GM23338 (cell line): ENCODE measurements around the gene PAQR5. TPM values are rescaled to one million over a fixed set of nuclear protein-coding genes. Genes with fewer than 3 reads are reported as not detected.

Experiments
- ATAC-seq: fragments of 200-7000 bp; cut with Tn5 transposase; 3 replicates; pipeline ENCODE4 v1.9.1; 2020
- DNase-seq: peaks from one replicate; pipeline ENCODE4 v3.0.0-alpha.2; 2015; ENCODE audit warnings: low spot score
- H2AFZ ChIP-seq: fragments of 200-600 bp; sonication (generic); 2 replicates; pipeline ENCODE4 v1.8.0; 2016; ENCODE audit warnings: antibody characterized with exemption, mild to moderate bottlenecking, moderate library complexity
- H3F3A ChIP-seq: fragments of 200-600 bp; sonication (generic); replicated peaks from 2 replicates; pipeline ENCODE4 v1.8.0; 2017; ENCODE audit warnings: antibody characterized with exemption, mixed run types, low read depth
- H3K27ac ChIP-seq: fragments of 200-600 bp; sonication (generic); 2 replicates; pipeline ENCODE4 v1.6.1; 2016; ENCODE audit warnings: low read depth
- H3K27me3 ChIP-seq: fragments of 200-600 bp; sonication (generic); 2 replicates; pipeline ENCODE4 v1.8.0; 2016; ENCODE audit warnings: mild to moderate bottlenecking, mixed run types, moderate library complexity; ENCODE audit not compliant: insufficient read depth
- H3K36me3 ChIP-seq: fragments of 200-600 bp; sonication (generic); 2 replicates; pipeline ENCODE4 v1.8.0; 2016; ENCODE audit warnings: mild to moderate bottlenecking; ENCODE audit not compliant: insufficient read depth
- H3K4me1 ChIP-seq: fragments of 200-600 bp; sonication (generic); 2 replicates; pipeline ENCODE4 v1.8.0; 2016; ENCODE audit warnings: mild to moderate bottlenecking, moderate library complexity; ENCODE audit not compliant: insufficient read depth
- H3K4me2 ChIP-seq: fragments of 200-600 bp; sonication (generic); 2 replicates; pipeline ENCODE4 v1.7.1; 2017; ENCODE audit warnings: mixed run types
- H3K4me3 ChIP-seq: fragments of 200-600 bp; sonication (generic); 2 replicates; pipeline ENCODE4 v1.6.1; 2016; ENCODE audit warnings: mixed run types
- H3K79me2 ChIP-seq: fragments of 200-600 bp; sonication (generic); replicated peaks from 2 replicates; pipeline ENCODE4 v1.8.0; 2017; ENCODE audit warnings: mild to moderate bottlenecking; ENCODE audit not compliant: insufficient read depth
- H3K9me2 ChIP-seq: fragments of 200-600 bp; sonication (generic); 2 replicates; pipeline ENCODE4 v1.8.0; 2017; ENCODE audit not compliant: insufficient read depth
- H4K20me1 ChIP-seq: fragments of 200-600 bp; sonication (generic); replicated peaks from 2 replicates; pipeline ENCODE4 v1.8.0; 2017; ENCODE audit warnings: mild to moderate bottlenecking; ENCODE audit not compliant: insufficient read depth
- H3K27ac Mint-ChIP-seq: 2 replicates; pipeline ENCODE4 v1.8.0; 2020; ENCODE audit warnings: inconsistent platforms, mild to moderate bottlenecking, moderate library complexity, mixed read lengths
- H3K27me3 Mint-ChIP-seq: 3 replicates; pipeline ENCODE4 v1.8.0; 2022; ENCODE audit warnings: low read depth, mild to moderate bottlenecking, moderate library complexity, mixed read lengths, inconsistent platforms; ENCODE audit not compliant: insufficient read depth, poor library complexity
- H3K36me3 Mint-ChIP-seq: 3 replicates; pipeline ENCODE4 v1.8.0; 2021; ENCODE audit warnings: low read depth, mild to moderate bottlenecking, inconsistent platforms, moderate library complexity, mixed read lengths
- H3K4me1 Mint-ChIP-seq: 3 replicates; pipeline ENCODE4 v1.8.0; 2020; ENCODE audit warnings: mild to moderate bottlenecking, inconsistent platforms, mixed read lengths
- H3K4me3 Mint-ChIP-seq: 3 replicates; pipeline ENCODE4 v1.8.0; 2021; ENCODE audit warnings: moderate library complexity, mild to moderate bottlenecking, inconsistent platforms, mixed read lengths
- H3K9me3 Mint-ChIP-seq: 3 replicates; pipeline ENCODE4 v1.8.0; 2020; ENCODE audit warnings: moderate library complexity, mild to moderate bottlenecking, inconsistent platforms, mixed read lengths
- CREB1 ChIP-seq: fragments of 250-450 bp; sonication (Bioruptor Pico); IDR thresholded peaks from 2 replicates; pipeline ENCODE4 v1.5.0; 2020; ENCODE audit warnings: low read depth, mild to moderate bottlenecking, moderate library complexity
- ETS1 ChIP-seq: IDR thresholded peaks from 2 replicates; pipeline ENCODE4 v1.6.1; 2016; ENCODE audit warnings: antibody characterized with exemption
- EZH2phosphoT487 ChIP-seq: fragments of 200-600 bp; sonication (generic); IDR thresholded peaks from one replicate; pipeline ENCODE4 v1.8.1; 2018; ENCODE audit warnings: antibody characterized with exemption; ENCODE audit not compliant: unreplicated experiment
- JUNB ChIP-seq: IDR thresholded peaks from one replicate; pipeline ENCODE4 v1.6.1; 2016; ENCODE audit warnings: antibody characterized with exemption; ENCODE audit not compliant: unreplicated experiment
- POLR2AphosphoS5 ChIP-seq: IDR thresholded peaks from 2 replicates; pipeline ENCODE4 v1.6.1; 2016; ENCODE audit warnings: antibody characterized with exemption, low read depth
- REST ChIP-seq: IDR thresholded peaks from one replicate; pipeline ENCODE4 v1.6.1; 2018; ENCODE audit warnings: antibody characterized with exemption; ENCODE audit not compliant: unreplicated experiment
- STAT1 ChIP-seq: IDR thresholded peaks from one replicate; pipeline ENCODE4 v1.6.1; 2016; ENCODE audit warnings: antibody characterized with exemption; ENCODE audit not compliant: unreplicated experiment
- ZNF114 ChIP-seq: fragments of 250-450 bp; sonication (Bioruptor Pico); IDR thresholded peaks from 2 replicates; pipeline ENCODE4 v1.5.0; 2020; ENCODE audit warnings: mild to moderate bottlenecking, moderate library complexity
- ZNF331 ChIP-seq: fragments of 250-450 bp; sonication (Bioruptor Pico); IDR thresholded peaks from 2 replicates; pipeline ENCODE4 v1.5.0; 2020; ENCODE audit warnings: low read depth, mild to moderate bottlenecking, moderate library complexity
- ZNF462 ChIP-seq: fragments of 250-450 bp; sonication (Bioruptor Pico); IDR thresholded peaks from 2 replicates; pipeline ENCODE4 v1.5.0; 2020; ENCODE audit warnings: mild to moderate bottlenecking, moderate library complexity
- polyA plus RNA-seq: library from polyadenylated mRNA; unstranded; fragments of >200 nt; fragmentation: Nextera tagmentation; extraction: Ambion mirVana; gene quantifications from 2 replicates; pipeline ENCODE4 v1.2.1, GENCODE V29; 2016
- total RNA-seq: library from RNA; depleted of rRNA; stranded (reverse); fragments of >200 nt; shearing (Covaris generic); gene quantifications from 2 replicates; pipeline ENCODE4 v1.2.3, GENCODE V29; 2014

The PAQR5 gene
- total and polyA plus RNA-seq, 2 experiments from 2014 or later, result 8.7 to 14.5 TPM

- H3K27ac ChIP-seq, result no peak overlapping the region
- H3K36me3 ChIP-seq, result 0 out of 2 replicates have a peak, but pooled peaks cover 4% of the 10 kb centered on the region
- Mint-ChIP-seq H3K9me3 (no peaks in the 10 kb centered on the region), H3K27me3 (peaks cover 5% of the 10 kb centered on the region), H3K27ac (no peak overlapping the region), H3K36me3 (peaks cover 10% of the 10 kb centered on the region), H3K4me1 (peaks cover 16% of the 10 kb centered on the region), H3K4me3 (no peak overlapping the region; the same call in 2 of the 3 replicates)
- ATAC-seq, result no peak
- H3K4me3 ChIP-seq, result no peak overlapping the region
- H3K27me3 ChIP-seq, result no peaks in the 10 kb centered on the region
- TF ChIP-seq REST (no peak), ZNF114 (CRISPR knock-in tag) (no peak), POLR2AphosphoS5 (no peak), ZNF331 (CRISPR knock-in tag) (no peak), ZNF462 (CRISPR knock-in tag) (no peak), EZH2phosphoT487 (no peak), JUNB (no peak), ETS1 (no peak), STAT1 (no peak), CREB1 (CRISPR knock-in tag) (no peak)
- H2AFZ ChIP-seq, result no peak overlapping the region
- H4K20me1 ChIP-seq, result peaks cover 3% of the 10 kb centered on the region; the same call in 1 of the 2 replicates
- H3F3A ChIP-seq, result no peaks in the 10 kb centered on the region
- H3K9me2 ChIP-seq, result no peaks in the 10 kb centered on the region
- no peak for DNase-seq
- H3K79me2 ChIP-seq, result peaks cover 10% of the 10 kb centered on the region
- no peak overlapping the region for H3K4me2 ChIP-seq
- no peaks in the 10 kb centered on the region; the same call in none of the 2 replicates for H3K4me1 ChIP-seq
Measured at GRCh38 chr15:69311319-69311721, 12.6 kb downstream of the PAQR5 start.
